Fibroblast of upper back skin (primary cell): ENCODE data around the gene ASTN2.

Experiments
- DNase-seq: peaks from one replicate; pipeline ENCODE4 v3.0.0-alpha.2; 2013

Gene ASTN2

DNA sequence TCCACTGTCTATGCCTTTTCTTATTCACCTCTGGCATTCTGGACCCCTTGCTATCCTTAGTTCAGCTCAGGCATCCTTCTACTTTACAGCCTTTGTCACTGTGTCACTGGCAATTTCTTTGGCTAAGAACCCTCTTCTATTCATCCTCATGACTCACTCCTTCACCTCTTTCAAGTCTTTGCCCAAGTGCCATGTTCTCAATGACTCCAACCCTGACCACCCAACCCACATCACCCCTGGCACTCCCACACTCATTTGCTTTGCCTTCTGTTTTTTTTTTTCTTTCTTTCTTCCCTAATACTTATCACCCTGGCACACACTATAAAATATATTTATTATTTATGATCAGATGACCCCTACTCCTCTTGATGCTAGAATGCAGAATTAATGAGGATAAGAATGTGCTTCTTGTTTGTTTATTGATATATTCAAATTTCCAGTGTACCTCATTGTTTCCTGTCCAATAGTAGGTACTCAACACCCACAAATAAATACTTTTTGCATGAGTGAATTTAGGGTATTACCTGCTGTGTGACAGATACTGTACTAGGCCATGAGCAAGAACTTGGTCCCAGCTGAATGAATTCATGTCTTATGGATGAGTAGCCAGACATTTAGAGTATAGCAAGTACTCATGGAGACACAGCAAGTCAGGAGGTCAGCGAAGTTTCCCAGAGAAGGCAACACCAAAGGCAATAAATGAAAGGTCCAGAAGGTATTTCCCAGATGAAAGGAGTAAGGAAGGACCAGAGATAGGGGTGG, 1025.1 kb downstream of the ASTN2 start:
- no peak for DNase-seq

DNA sequence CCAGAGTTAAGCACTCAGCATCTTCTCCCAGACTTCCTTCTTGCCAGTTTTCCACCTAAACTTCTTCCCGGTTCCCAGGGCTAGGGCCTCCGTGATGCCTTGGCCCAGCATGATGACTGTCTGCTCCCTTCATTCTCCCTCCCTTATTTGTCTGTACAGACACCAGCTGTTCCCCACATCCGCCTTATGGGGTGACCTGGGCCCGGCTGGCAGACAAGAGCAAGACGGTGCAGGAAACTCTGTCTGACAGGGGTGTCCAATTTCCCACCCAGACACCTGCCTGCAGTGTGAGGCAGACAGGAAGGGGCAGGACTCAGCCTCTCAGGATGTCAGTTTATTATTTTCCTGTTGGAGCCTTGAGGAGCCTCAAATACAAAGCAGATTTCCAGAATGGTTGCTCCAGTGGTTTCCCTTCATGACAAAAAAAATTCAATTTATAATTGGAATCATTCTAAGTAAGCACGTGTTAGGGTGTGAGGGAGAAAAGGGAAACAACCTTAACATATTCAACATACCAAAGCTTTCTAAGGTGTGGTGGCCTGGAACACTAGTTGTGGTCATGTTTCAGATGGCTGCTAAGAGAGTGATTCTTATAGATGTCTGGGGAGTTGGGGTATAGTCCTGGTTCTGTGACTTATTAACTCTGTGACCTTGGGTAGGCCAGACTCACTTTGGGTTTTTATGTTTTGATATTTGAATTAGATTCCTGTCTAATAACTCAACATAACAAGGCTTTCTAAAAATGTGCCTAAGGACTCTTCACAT, 1026.7 kb downstream of the ASTN2 start:
- DNase-seq = peak; percentile 31

DNA sequence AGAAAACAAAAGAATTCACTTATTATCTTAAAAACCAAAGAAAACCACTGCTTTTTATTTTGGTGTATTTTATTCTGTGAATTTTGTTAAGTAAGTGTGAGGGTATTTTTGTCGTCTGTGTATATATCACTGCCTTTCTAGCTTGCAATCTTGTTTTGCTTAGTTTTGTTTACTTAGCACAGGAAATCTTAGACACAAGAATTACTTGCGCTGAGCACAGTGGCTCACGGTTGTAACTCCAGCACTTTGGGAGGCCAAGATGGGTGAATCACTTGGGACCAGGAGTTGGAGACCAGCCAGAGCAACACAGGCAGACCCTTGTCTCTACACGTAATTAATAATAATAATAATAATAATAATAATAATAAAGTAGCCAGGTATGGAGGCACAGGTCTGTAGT, 1030.9 kb downstream of the ASTN2 start:
- DNase-seq = no peak

DNA sequence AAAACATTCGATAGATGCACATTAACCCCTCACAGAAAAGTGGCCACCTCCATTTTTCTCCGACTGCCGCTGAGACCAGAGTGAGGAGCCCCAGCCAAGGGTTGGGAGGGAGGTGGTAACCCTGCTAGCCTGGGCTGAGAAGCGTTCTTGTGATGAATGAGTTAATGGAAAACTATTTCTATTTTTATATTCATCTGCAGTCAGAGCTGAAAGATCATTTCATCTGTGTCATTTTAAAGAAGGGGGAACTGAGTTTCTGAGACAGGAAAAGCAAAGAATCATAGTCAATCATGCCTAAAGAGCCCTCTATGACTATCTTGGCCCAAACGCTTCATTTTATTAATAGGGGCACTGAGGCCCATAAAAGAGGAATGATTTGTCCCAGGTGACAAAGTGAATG, 1031.7 kb downstream of the ASTN2 start:
- no peak for DNase-seq

DNA sequence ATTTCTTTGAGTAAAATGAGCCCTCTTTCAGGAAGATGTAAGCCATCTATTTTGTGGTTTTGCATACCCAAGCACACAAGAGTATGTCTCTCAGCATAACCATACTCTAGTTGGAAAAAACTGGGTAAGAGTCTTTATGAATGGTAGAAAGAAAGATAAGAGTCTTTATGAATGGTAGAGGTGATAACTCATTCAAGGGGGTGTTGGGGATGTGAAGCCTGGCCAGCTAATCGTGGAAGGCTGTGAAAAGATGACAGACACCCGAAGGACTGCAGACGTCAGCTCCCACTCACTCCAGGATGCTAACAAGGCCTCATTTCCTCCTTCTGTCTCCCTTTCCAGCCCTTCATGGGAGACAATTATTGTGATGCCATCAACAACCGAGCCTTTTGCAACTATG, 1032.8 kb downstream of the ASTN2 start:
- DNase-seq = no peak

DNA sequence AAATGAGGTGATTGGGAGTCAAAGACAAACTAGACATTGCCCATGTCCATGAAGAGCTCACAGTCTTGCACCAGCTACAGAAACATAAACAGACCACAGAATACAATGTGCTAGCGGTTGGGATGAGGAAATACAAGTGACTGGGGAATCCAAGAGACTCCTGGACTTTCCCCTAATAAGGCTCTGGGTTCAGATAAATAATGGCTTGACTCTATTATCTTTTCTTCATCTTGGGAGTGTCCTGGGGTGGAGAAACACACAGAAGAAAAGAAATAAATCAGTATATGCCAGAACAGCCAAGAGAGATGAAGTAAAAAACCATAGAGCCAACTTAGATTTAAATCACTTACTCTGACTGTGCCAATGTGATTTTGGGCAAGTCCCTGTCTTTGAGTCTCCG, 1033.5 kb downstream of the ASTN2 start:
- DNase-seq = no peak

DNA sequence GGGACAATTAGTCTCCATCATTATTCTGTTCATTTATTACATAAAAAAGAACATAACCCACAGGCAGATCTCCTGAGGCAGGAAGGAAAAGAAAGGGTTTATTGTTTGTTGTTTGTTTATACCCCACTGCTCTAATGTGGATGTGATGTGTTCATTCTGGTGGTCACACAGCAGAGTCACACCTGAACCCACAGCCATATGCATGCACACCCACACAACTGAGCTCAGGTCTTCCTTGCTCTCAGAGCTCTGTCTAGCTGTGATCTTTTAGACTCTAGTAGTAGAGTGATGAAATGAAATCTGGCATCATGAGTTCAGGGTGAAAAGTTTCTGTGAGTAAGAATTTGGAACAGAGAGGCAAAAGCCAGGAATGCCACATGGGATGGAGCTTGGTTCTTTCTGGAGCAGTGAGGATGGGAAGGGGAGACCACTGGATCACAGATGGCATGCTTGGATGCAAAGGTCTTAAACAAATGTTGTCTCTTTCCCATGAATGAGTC, 1034.3 kb downstream of the ASTN2 start:
- DNase-seq = no peak

DNA sequence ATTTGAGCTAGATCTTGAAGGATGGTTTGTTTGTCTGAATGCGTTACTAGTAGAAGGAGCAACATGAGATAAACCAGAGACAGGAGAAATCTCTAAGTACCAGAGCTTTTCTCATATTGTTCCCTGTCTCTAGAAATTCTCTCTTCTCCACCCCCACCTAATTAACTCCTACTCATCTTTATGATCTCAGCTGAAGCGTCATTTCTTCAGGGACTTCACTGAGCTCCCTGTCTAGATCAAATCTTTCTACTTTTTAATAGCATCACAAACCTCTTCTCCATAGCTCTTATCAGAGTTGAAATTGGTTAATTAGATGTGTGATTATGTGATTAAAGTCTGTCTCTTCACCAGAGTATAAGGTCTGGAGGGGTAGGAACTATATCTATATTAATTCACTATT, 1035.0 kb downstream of the ASTN2 start:
- DNase-seq = no peak

DNA sequence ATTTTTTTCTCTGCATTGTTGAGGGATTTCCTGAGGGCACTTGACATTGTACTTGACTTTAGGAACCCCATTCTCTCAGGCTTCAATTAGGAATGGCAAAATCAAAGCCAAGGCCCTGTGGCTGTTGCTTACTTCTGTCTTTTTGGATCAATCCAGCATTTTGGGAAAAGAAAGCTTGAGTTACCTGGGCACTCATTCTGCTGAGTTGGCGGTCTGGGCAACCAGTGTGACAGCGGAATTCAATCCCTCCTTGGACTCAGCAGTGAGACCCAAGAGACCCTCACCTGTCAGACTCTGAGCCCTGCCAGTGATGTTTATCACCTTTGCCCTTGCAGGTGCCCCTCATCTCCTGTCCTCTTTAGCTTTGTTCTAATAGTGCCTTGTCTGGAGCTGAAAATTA, 1036.0 kb downstream of the ASTN2 start:
- no peak for DNase-seq

DNA sequence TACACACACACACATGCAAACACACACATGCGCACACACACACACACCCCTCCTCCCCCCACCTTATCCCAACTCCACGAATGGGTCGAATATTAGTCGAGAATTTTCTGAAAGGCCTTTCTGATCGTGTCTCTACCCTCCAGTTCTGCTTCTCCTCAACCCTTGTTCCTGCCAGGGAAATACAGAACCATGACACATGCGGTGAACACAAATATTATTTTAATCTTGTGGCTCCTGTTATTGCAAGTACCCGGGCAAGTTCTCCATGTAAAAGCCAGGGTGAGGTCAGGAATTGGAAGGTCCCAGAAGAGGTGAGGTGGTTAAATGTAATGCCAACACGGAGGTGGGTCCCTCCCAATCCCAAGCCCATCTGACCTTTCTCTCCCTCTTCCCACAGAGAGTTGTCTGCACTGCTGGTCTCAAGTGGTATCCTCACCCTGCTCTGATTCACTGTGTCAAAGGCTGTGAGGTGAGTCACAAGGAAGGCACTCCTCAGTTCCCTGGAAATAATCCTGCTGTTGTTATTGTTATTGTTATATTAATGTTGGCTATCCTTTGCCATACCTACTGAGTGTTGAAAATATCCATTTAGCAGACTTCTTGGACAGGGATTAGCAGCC, 1037.6 kb downstream of the ASTN2 start:
- DNase-seq = peak; percentile 56
